Mesodermal cell (in vitro differentiated cells): ENCODE results near the gene POP7.
"Not testable (repeated sequence)": the region's sequence is repeated elsewhere in the genome, so short reads cannot be mapped to it uniquely, and the experiment has no call there.

Experiments used
- H3K27ac ChIP-seq: 2 replicates; pipeline ENCODE4 v1.7.0; 2013; ENCODE audit warnings: mild to moderate bottlenecking, low read depth, low read length, moderate library complexity; ENCODE audit not compliant: severe bottlenecking
- H3K36me3 ChIP-seq: 2 replicates; pipeline ENCODE4 v1.7.1; 2013; ENCODE audit warnings: mild to moderate bottlenecking, low read length, moderate library complexity; ENCODE audit not compliant: control insufficient read depth, insufficient read depth
- H3K4me1 ChIP-seq: one replicate; pipeline ENCODE4 v1.7.1; 2013; ENCODE audit warnings: mild to moderate bottlenecking, low read length; ENCODE audit not compliant: insufficient read depth, control insufficient read depth, poor library complexity, severe bottlenecking
- H3K4me3 ChIP-seq: 2 replicates; pipeline ENCODE4 v1.7.0; 2013; ENCODE audit warnings: low read length, control low read depth, mild to moderate bottlenecking; ENCODE audit not compliant: insufficient read depth, poor library complexity, severe bottlenecking; ENCODE audit errors: extremely low read depth
- H3K9me3 ChIP-seq: 2 replicates; pipeline ENCODE4 v1.7.1; 2013; ENCODE audit warnings: mild to moderate bottlenecking, low read length, moderate library complexity; ENCODE audit not compliant: control insufficient read depth
- WGBS, 2 experiments: methylation state at CpG; one replicate each; pipeline ENCODE4 v1.1.5; 2013; ENCODE audit warnings: missing lambda C conversion rate in 2 of 2; ENCODE audit not compliant: insufficient coverage in 2 of 2; 5-methylcytosine and 5-hydroxymethylcytosine counted together

POP7 gene

DNA sequence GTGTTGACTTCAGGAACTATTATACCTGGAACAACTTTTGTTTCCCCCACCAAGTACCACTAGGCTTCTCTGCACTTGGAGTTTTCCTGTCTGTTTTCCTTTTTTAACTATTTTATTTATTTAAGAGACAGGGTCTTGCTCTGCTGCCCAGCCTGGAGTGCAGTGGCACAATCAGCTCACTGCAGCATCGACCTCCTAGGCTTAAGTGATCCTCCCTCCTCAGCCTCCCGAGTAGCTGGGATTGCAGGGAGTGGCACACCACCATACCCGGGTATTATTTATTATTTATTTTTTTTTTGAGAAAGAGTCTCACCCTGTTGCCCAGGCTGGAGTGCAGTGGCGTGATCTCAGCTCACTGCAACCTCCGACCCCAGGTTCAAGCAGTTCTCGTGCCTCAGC lies 9.8 kb upstream of the POP7 start:
- Histone ChIP-seq H3K27ac (no peak overlapping the region), H3K36me3 (peaks cover 2% of the 10 kb centered on the region), H3K9me3 (no peaks in the 10 kb centered on the region), H3K4me3 (no peak overlapping the region), H3K4me1 (peaks cover 16% of the 10 kb centered on the region)
- WGBS, 2 experiments: 90 to 95% methylated on average over 2 to 4 of the region's 6 CpGs

DNA sequence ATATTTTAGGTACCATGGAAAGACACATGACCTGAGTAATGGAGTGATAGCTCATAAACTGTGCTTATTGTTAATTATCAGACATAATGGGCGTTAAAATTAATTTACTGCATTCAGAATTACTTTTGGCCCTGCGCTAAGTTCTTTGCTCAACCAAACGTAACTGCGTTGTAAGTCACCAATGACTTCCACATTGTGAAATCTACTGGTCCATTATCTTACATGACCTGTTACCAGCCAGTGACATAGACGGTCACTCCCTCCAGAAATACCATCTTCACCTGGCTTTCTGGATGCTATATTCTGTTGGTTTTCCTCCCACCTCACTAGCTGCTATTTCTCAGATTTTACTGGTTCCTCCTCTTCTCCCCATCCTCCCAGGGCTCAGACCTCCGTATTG lies 6.9 kb upstream of the POP7 start:
- WGBS, 2 experiments: 88 to 95% methylated on average over 5 of the region's 6 CpGs
- Histone ChIP-seq H3K4me1 (no peaks in the 10 kb centered on the region), H3K4me3 (no peak overlapping the region), H3K27ac (no peak overlapping the region), H3K36me3 (no peaks in the 10 kb centered on the region), H3K9me3 (no peaks in the 10 kb centered on the region)

DNA sequence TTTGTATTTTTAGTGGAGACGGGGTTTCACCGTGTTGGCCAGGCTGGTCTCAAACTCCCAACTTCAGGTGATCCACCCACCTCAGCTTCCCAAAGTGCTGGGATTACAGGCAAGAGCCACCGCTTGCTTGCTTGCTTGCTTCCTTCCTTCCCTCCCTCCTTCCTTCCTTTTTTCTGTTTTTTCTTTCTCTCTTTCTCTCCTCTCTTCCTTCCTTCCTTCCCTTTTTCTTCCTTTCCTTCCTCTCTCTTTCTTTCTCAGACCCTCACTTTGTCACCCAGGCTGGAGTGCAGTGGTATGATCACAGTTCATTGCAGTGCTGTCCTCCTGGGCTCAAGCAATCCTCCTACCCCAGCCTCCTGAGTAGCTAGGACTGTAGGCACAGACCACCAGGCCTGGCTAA lies 4.8 kb upstream of the POP7 start:
- not testable (repeated sequence) for H3K27ac ChIP-seq, H3K9me3 ChIP-seq, H3K36me3 ChIP-seq, H3K4me3 ChIP-seq, H3K4me1 ChIP-seq
- 91 to 96% methylated on average over 3 of the region's 3 CpGs for WGBS, 2 experiments

DNA sequence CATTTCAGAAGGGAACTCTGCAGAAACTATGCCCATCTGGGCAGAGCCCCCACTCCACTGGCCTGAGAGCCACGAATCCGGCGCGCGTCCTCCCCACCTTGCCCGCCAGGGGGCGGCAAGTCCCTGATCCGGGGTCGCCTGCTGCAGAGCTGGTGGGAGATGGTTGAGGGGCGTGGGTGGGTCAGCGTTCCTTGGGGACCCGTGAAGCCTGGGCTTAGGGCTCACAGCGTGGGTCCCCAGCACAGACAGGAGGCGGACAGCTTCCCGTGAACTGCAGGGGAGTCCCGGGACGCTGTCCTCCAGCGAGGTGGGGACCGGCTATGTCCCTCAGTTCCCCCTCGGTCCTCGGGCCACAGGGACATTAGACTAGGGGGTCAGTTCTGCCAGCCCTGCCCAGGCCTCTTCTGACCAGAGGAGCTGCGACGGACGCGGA lies 585 bp upstream of the POP7 start:
- no peaks in the 10 kb centered on the region for H3K9me3 ChIP-seq
- peaks cover 10% of the 10 kb centered on the region for H3K4me1 ChIP-seq
- H3K27ac ChIP-seq: peak overlapping the region; percentile 95
- H3K4me3 ChIP-seq: peak overlapping the region; percentile 97
- 0 to 1% methylated on average over 19 to 25 of the region's 25 CpGs for WGBS, 2 experiments
- peaks cover 22% of the 10 kb centered on the region for H3K36me3 ChIP-seq

DNA sequence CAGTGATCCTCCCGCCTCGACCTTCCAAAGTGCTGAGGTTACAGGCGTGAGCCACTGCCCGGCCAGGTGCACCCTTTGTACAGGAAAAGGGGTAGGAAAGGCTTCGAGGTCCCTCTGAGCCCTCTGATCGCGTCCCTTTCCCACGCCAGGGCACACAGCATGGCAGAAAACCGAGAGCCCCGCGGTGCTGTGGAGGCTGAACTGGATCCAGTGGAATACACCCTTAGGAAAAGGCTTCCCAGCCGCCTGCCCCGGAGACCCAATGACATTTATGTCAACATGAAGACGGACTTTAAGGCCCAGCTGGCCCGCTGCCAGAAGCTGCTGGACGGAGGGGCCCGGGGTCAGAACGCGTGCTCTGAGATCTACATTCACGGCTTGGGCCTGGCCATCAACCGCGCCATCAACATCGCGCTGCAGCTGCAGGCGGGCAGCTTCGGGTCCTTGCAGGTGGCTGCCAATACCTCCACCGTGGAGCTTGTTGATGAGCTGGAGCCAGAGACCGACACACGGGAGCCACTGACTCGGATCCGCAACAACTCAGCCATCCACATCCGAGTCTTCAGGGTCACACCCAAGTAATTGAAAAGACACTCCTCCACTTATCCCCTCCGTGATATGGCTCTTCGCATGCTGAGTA lies 871 bp downstream of the POP7 start:
- H3K4me3 ChIP-seq: peak overlapping the region; percentile 97
- no peak overlapping the region for H3K27ac ChIP-seq
- peaks cover 22% of the 10 kb centered on the region for H3K36me3 ChIP-seq
- H3K9me3 ChIP-seq: no peaks in the 10 kb centered on the region
- 27 to 33% methylated on average over 32 of the region's 34 CpGs for WGBS, 2 experiments
- H3K4me1 ChIP-seq: peaks cover 10% of the 10 kb centered on the region

DNA sequence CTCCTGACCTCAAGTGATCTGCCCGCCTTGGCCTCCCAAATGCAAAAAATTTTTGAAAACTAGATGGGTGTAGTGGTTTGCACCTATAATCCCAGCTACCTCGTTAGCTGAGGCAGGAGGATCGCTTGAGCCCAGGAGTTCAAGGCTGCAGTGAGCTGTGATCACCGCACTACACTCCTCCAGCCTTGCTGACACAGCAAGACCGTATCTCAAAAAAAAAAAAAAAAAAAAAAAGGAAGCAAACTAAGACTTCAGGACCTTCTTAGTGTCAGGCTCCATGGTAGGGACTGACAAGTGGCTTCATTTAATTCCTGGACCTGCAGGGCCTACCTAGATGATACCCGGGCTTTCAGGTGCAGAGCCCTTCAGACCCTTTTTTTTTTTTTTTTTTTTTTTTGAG lies 2.5 kb downstream of the POP7 start:
- peaks cover 22% of the 10 kb centered on the region for H3K36me3 ChIP-seq
- no peak overlapping the region for H3K4me3 ChIP-seq
- peaks cover 10% of the 10 kb centered on the region for H3K4me1 ChIP-seq
- no peak overlapping the region for H3K27ac ChIP-seq
- no peaks in the 10 kb centered on the region for H3K9me3 ChIP-seq
- 88% methylated on average over 2 to 3 of the region's 6 CpGs for WGBS, 2 experiments

DNA sequence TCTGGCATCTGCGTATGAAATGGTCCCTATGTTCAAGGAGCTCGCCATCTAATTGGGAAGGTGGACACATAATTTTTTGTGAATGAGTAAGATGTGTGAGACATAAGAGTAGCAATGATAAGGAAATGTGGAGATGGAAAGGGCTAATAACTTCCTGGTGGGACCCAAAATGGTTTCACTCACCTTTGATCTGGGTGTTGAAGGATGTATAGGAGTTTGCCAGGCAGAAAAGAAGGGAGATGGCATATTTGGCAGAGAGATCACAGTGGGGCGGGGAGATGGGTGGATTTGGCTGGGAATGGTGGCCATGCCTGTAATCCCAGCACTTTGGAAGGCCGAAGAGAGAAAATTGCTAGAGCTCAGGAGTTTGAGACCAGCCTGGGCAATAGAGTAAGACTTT lies 4.5 kb downstream of the POP7 start:
- 94 to 96% methylated on average over 4 of the region's 4 CpGs for WGBS, 2 experiments
- no peaks in the 10 kb centered on the region for H3K9me3 ChIP-seq
- H3K36me3 ChIP-seq: peaks cover 22% of the 10 kb centered on the region

DNA sequence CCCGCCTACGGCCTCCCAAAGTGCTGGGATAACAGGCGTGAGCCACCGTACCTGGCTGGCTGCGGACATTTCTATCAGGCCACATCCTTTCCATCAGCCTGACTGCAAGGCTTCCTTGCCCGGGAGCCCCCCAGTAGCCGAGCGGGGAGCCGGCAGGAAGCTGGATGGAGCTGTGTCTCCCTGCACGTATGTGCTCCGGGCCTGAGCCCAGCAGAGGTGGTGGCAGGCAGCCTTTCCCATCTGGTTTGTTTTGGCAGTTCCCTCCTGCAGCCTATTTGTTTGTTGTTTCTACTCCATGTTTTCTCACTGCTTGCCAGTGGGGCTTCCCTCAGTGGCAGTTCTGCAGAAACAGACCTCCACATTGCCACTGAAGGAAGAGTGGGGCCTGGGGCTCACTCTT lies 5.4 kb downstream of the POP7 start:
- Histone ChIP-seq H3K27ac (no peak overlapping the region), H3K4me3 (no peak overlapping the region), H3K36me3 (peaks cover 22% of the 10 kb centered on the region), H3K9me3 (no peaks in the 10 kb centered on the region), H3K4me1 (peaks cover 6% of the 10 kb centered on the region)
- 93 to 96% methylated on average over 9 to 11 of the region's 11 CpGs for WGBS, 2 experiments

More for the DNA sequence above, 4.5 kb downstream of the POP7 start:
- Histone ChIP-seq H3K4me3 (no peak overlapping the region), H3K4me1 (peaks cover 6% of the 10 kb centered on the region), H3K27ac (no peak overlapping the region)

DNA sequence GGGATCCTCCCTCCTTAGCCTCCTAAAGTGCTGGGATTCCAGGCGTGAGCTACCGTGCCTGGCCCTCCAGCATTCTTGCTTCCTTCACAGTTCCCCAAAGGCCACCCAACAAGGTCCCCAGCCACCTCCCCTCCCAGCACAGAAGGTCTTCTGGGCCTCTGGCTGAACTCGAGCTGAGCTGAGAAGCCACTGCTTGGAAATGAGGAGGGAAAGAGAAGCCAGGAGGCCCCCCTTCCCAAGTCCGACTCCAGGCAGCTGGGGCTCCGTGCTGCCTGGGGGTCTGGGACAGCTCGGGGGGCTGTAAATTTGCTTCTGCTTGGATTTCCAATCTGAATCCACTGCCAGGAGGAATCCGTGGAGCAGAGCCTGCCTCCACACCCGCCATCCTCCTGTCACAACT lies 8.8 kb downstream of the POP7 start:
- WGBS, 2 experiments: 91 to 93% methylated on average over 8 of the region's 8 CpGs
- no peaks in the 10 kb centered on the region for H3K36me3 ChIP-seq

DNA sequence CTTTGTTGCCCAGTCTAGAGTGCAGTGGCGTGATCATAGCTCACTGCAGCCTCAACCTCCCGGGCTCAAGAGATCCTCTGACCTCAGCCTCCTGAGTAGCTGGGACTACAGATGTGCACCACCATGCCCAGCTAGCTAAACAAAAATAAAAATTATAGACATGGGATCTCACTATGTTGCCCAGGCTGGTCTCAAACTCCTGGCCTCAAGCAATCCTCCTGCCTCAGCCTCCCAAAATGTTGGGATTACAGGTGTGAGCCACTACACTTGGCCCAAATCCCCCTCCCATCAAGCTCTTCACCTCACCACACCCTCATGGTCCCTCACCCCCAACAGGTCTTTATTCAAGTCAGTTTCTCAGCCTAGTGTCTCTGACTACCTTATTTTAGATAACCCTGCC lies 11.2 kb downstream of the POP7 start:
- 89 to 94% methylated on average over 2 of the region's 2 CpGs for WGBS, 2 experiments
- H3K27ac ChIP-seq, H3K4me1 ChIP-seq, H3K4me3 ChIP-seq, H3K36me3 ChIP-seq: not testable (repeated sequence)
- H3K9me3 ChIP-seq: peaks cover 15% of the 10 kb centered on the region

More for the DNA sequence above, 8.8 kb downstream of the POP7 start:
- Histone ChIP-seq H3K4me1 (no peaks in the 10 kb centered on the region), H3K4me3 (no peak overlapping the region), H3K9me3 (peaks cover 15% of the 10 kb centered on the region), H3K27ac (no peak overlapping the region)

DNA sequence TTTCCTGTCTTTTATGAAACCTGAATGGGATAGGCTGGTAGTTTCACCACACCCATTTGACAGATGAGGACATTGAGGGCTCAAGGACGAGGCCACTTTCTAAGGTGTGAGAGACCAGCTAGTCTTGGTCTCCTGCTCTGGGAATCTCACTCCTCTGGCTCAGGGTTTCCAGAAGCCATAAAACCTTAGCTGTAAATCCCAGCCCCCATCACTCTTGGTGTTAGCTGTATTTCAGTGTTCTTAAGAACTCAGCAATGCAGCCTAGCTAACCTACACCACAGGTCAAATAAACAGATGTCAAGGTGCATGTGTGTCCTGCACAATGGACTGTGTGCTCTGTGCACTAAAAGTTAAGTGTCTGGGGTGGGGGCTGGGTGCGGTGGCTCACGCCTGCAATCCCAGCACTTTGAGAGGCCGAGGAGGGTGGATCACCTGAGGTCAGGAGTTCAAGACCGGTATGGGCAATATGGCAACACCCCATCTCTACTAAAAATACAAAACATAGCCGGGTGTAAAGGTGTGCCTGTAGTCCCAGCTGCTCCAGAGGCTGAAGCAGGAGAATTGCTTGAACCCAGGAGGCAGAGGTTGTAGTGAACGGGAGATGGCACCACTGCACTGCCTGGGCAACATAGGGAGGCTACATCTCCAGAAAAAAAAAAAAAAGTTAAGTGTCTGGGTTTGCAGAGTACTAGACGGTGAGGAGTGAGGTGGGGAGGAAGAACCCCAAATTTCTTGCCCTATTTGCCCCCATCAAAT lies 13.8 kb downstream of the POP7 start:
- Histone ChIP-seq H3K9me3 (peaks cover 15% of the 10 kb centered on the region), H3K36me3 (no peaks in the 10 kb centered on the region), H3K4me1 (peaks cover 8% of the 10 kb centered on the region), H3K27ac (no peak overlapping the region), H3K4me3 (no peak overlapping the region)
- 75 to 76% methylated on average over 4 to 6 of the region's 8 CpGs for WGBS, 2 experiments
